Activated T-helper 1 cell treated with anti-CD3 and anti-CD28 coated beads, Interleukin-12 subunit alpha, Interleukin-12 subunit beta, Interleukin-2, Interleukin-4 antibody, amounts not matched to agents 30 ng/mL and 10 ng/mL and 1 ng/mL, durations not matched to agents 14 hours and 24 hours and 36 hours (primary cell): ENCODE measurements around the gene TUBB1. TPM values are rescaled to one million over a fixed set of nuclear protein-coding genes. Genes with fewer than 3 reads are reported as not detected.
A peak's percentile ranks its signal among the peaks of the same experiment; 100 is the strongest.
"Not testable (repeated sequence)": the region's sequence is repeated elsewhere in the genome, so short reads cannot be mapped to it uniquely, and the experiment has no call there.

Experiments used
- DNase-seq: peaks from one replicate; pipeline ENCODE4 v3.0.0; 2021; ENCODE audit warnings: low spot score
- H3K27ac Mint-ChIP-seq: one replicate; pipeline ENCODE4 v1.8.0; 2021; ENCODE audit warnings: mild to moderate bottlenecking, mixed read lengths
- H3K27me3 Mint-ChIP-seq: one replicate; pipeline ENCODE4 v1.8.0; 2022; ENCODE audit warnings: mild to moderate bottlenecking, moderate library complexity, mixed read lengths; ENCODE audit not compliant: insufficient read depth
- H3K36me3 Mint-ChIP-seq: one replicate; pipeline ENCODE4 v1.8.0; 2021; ENCODE audit warnings: low read depth, mixed read lengths
- H3K4me1 Mint-ChIP-seq: one replicate; pipeline ENCODE4 v1.8.0; 2021; ENCODE audit warnings: low read depth, mixed read lengths
- H3K4me3 Mint-ChIP-seq: one replicate; pipeline ENCODE4 v1.8.0; 2021; ENCODE audit warnings: mild to moderate bottlenecking, moderate library complexity, mixed read lengths
- H3K9me3 Mint-ChIP-seq: one replicate; pipeline ENCODE4 v1.8.0; 2021; ENCODE audit warnings: mixed read lengths
- intact Hi-C: fragments of 100-400 bp; cut with micrococcal nuclease; formaldehyde crosslinking; loops from one replicate; pipeline ENCODE4 v1.15.1; 2024
- total RNA-seq: library from RNA; stranded (reverse); gene quantifications from 2 replicates; pipeline ENCODE4 v1.2.3, GENCODE V29; 2022

Gene TUBB1
- total RNA-seq, 1 donor from 2014 or later = not detected

- peaks cover 34% of the 10 kb centered on the region for H3K4me1 Mint-ChIP-seq
- DNase-seq, H3K4me3 Mint-ChIP-seq, H3K9me3 Mint-ChIP-seq, intact Hi-C loops, H3K36me3 Mint-ChIP-seq, H3K27me3 Mint-ChIP-seq, H3K27ac Mint-ChIP-seq: not testable (repeated sequence)
Measured at GRCh38 chr20:59011874-59012157, 7.4 kb upstream of the TUBB1 start.

- H3K9me3 Mint-ChIP-seq = no peaks in the 10 kb centered on the region
- DNase-seq = no peak
- H3K27ac Mint-ChIP-seq = no peak overlapping the region
- H3K36me3 Mint-ChIP-seq = peaks cover 2% of the 10 kb centered on the region
- intact Hi-C loops = no loop called here
- no peak overlapping the region for H3K4me3 Mint-ChIP-seq
- H3K4me1 Mint-ChIP-seq = peaks cover 42% of the 10 kb centered on the region
- peaks cover 2% of the 10 kb centered on the region for H3K27me3 Mint-ChIP-seq
Measured at GRCh38 chr20:59013031-59013951, 5.9 kb upstream of the TUBB1 start.

GRCh38 chr20:59013959-59014608, 5.1 kb upstream of the TUBB1 start:
- intact Hi-C loops = no loop called here
- Mint-ChIP-seq H3K27ac (peak overlapping the region; percentile 6), H3K4me3 (no peak overlapping the region), H3K36me3 (peaks cover 2% of the 10 kb centered on the region), H3K9me3 (no peaks in the 10 kb centered on the region), H3K4me1 (peaks cover 42% of the 10 kb centered on the region), H3K27me3 (peaks cover 2% of the 10 kb centered on the region)
- DNase-seq = no peak

DNA sequence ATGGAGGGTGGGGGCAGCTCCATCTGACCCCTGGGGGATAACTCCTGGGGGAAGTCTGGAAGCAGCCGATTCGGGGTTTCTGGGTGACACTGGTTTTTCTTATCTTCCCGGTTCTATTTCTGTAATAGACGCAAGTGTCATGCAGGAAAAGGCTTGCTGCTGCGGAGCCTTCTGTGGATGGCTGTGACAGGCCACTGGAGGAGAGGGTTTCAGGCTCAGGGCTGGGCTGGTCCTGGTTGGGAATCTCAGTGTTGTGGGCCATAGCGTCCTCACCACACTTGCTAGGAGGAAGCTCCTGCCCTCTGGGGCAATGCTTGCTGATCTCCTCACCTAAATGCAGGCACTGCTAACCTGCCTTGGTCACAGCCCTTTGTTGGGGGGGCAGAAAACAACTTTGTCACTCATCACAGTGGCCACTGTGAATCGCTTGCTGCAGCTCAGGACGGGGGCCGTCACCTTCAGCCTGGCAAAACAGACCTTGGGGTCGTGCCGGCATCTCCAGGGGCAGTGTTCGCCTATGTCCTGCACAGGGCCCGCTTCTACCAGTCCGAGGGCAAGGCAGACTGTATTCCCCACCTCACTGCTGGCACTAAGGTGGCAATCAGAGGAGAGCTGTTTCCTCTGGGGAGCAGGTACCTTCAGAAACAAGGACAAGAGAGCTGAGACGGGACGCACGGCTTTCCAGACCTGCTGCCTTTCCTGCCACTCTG, 4.4 kb upstream of the TUBB1 start:
- peaks cover 42% of the 10 kb centered on the region for H3K4me1 Mint-ChIP-seq

GRCh38 chr20:59015411-59015810, 3.8 kb upstream of the TUBB1 start:
- peaks cover 42% of the 10 kb centered on the region for H3K4me1 Mint-ChIP-seq
- H3K4me3 Mint-ChIP-seq = no peak overlapping the region
- no peaks in the 10 kb centered on the region for H3K9me3 Mint-ChIP-seq
- no peak for DNase-seq
- H3K36me3 Mint-ChIP-seq = peaks cover 2% of the 10 kb centered on the region
- H3K27ac Mint-ChIP-seq = no peak overlapping the region
- intact Hi-C loops = no loop called here
- peaks cover 2% of the 10 kb centered on the region for H3K27me3 Mint-ChIP-seq

More for the DNA sequence above, 4.4 kb upstream of the TUBB1 start:
- Mint-ChIP-seq H3K27me3 (peaks cover 2% of the 10 kb centered on the region), H3K27ac (no peak overlapping the region), H3K9me3 (no peaks in the 10 kb centered on the region), H3K4me3 (no peak overlapping the region), H3K36me3 (peaks cover 2% of the 10 kb centered on the region)
- intact Hi-C loops = no loop called here
- DNase-seq = no peak

- no peak for DNase-seq
- Mint-ChIP-seq H3K4me1 (peaks cover 42% of the 10 kb centered on the region), H3K36me3 (peaks cover 4% of the 10 kb centered on the region), H3K27me3 (peaks cover 2% of the 10 kb centered on the region), H3K4me3 (no peak overlapping the region), H3K9me3 (no peaks in the 10 kb centered on the region), H3K27ac (peak overlapping the region; percentile 5)
- intact Hi-C loops = no loop called here
Measured at GRCh38 chr20:59015812-59016711, 3.2 kb upstream of the TUBB1 start.

- H3K4me3 Mint-ChIP-seq = peak overlapping the region; percentile 24
- intact Hi-C loops = no loop called here
- no peaks in the 10 kb centered on the region for H3K9me3 Mint-ChIP-seq
- peaks cover 4% of the 10 kb centered on the region for H3K36me3 Mint-ChIP-seq
- H3K27me3 Mint-ChIP-seq = peaks cover 2% of the 10 kb centered on the region
- peaks cover 34% of the 10 kb centered on the region for H3K4me1 Mint-ChIP-seq
- no peak overlapping the region for H3K27ac Mint-ChIP-seq
- DNase-seq = no peak
Measured at GRCh38 chr20:59016795-59017492, 2.3 kb upstream of the TUBB1 start.

DNA sequence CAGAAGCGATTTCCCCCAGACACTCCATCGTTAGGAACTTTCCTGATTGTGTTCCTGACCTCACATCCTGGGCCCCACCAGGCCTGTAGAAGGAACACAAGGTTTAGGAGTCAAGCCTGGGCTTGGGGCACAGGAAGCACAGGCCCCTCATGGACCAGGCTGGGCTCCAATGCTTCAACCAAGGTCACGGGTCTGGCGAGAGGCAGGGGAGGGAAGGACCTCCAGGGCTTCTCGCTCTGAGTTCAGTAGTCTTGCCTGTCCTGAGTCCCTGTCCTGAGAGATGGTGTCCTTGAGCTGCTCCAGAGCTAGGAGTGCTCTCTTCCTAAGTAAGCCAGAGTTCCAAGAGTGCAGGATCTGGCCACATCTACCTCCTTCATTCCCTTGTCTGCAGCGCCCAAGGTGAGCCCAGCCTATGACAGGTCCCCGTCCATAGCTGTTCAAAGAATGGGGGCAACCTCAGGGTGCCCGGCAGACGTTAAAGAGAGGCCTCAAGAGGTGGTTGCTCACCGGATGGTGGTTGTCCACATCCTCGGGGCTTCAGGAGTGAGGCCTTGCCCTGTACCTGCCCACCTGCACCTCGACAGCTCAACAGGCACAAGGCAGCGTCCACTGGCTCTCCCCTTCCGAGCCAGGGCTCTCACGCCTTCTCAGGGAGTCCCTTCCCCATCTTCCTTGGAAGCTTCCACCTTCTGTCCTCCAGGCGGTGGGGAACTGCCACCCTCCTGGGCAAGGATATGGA, 1.6 kb upstream of the TUBB1 start:
- Mint-ChIP-seq H3K4me1 (peaks cover 34% of the 10 kb centered on the region), H3K4me3 (no peak overlapping the region), H3K9me3 (no peaks in the 10 kb centered on the region), H3K27me3 (peaks cover 2% of the 10 kb centered on the region), H3K27ac (no peak overlapping the region), H3K36me3 (peaks cover 8% of the 10 kb centered on the region)
- intact Hi-C loops = no loop called here
- no peak for DNase-seq

GRCh38 chr20:59018817-59019216, 412 bp upstream of the TUBB1 start:
- Mint-ChIP-seq H3K4me3 (no peak overlapping the region), H3K36me3 (peaks cover 11% of the 10 kb centered on the region), H3K27me3 (no peaks in the 10 kb centered on the region), H3K27ac (no peak overlapping the region), H3K9me3 (no peaks in the 10 kb centered on the region), H3K4me1 (peaks cover 28% of the 10 kb centered on the region)
- intact Hi-C loops = no loop called here
- no peak for DNase-seq

DNA sequence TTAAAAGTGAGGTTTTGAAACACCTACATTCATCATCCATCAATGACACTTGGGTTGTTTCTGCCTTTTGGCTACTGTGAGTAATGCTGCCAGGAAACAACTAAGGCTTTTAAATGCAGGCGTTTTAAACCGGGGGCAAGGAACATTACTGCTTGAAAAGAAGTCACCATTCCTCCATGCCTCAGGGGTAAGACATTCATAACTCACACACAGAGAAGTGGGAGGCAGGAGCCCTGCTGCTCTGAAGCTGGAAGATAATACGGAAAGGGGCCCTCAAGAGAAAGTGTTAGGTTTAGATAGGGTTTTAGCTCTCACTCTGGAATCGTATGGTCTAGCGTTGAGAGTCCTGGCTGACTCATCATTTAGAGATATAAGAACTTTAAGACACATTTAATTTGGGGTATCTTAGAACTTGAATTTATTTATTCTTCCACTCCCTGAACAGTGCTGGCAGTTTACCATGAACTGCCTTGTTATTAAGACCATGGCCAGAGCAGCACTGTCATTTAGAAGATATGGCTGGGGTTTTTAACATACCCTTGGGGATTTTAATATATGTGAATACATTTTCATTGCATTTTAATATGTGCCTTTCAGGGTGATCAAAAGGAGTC, 1.8 kb downstream of the TUBB1 start:
- Mint-ChIP-seq H3K4me3 (no peak overlapping the region), H3K9me3 (no peaks in the 10 kb centered on the region), H3K36me3 (peaks cover 25% of the 10 kb centered on the region), H3K27ac (no peak overlapping the region), H3K4me1 (peaks cover 24% of the 10 kb centered on the region), H3K27me3 (no peaks in the 10 kb centered on the region)
- no peak for DNase-seq
- intact Hi-C loops = no loop called here

DNA sequence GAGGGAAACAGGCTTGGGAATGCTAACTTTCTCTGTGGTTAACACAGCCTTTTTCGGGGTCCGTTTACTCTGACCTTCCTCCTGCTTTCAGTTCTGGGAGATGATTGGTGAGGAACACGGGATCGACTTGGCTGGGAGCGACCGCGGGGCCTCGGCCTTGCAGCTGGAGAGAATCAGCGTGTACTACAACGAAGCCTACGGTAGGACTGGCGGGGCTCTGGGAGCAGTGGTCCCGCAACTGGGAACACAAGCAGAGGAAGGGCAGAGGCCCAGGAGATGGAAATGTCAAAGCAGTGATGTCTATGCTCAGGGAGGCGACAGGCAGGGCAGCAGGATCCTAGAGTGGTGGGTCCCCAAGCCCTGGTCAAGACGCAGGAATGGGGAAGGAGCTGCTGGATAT, 3.5 kb downstream of the TUBB1 start:
- intact Hi-C loops = no loop called here
- Mint-ChIP-seq H3K4me3 (no peak overlapping the region), H3K27me3 (no peaks in the 10 kb centered on the region), H3K27ac (no peak overlapping the region), H3K36me3 (peaks cover 39% of the 10 kb centered on the region), H3K4me1 (peaks cover 23% of the 10 kb centered on the region), H3K9me3 (no peaks in the 10 kb centered on the region)
- DNase-seq = no peak
